GM15510 (cell line): ENCODE data around the gene NACC2.

Source experiments
- POLR2A ChIP-seq: IDR thresholded peaks from 3 replicates; pipeline ENCODE4 v1.6.1; 2011; ENCODE audit warnings: borderline replicate concordance; ENCODE audit not compliant: insufficient read length; ENCODE audit errors: extremely low read depth

NACC2 gene

DNA sequence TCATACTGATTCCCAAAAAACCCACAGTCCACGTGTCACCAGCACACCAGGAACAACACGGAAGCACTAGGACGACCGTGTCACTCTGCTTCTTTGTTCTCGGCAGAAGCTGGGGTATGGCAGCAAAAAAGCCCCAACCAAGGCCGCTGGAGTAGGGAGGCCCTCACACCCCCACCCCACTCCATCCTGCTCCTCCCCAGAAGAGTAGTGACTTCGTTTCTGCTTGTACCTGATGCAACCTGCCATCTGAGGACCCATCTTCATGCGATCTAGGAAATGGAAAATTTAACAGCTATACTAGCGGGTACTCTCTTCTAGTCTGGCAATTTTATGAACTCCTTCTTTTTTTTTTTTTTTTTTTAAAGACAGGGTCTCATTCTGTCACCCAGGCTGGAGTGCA lies 137.7 kb downstream of the NACC2 start:
- no peak for TF ChIP-seq POLR2A

DNA sequence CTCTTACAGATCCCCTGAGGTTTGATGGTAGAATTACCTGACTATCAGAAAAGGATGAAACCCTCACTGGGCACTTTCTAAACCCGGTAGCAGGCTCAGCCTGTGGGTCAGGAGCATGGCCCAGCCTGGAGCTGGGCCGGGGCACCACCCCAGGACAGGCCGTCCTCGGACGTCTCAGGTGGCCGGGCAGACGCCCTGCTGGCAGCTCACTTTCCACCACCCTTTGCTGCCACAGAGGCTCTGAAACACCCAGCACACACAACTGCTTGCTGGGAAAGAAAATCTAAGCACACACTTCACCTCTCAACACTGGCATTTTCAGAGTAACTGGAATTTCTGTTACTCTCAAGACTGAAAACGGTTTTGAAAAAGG lies 138.3 kb downstream of the NACC2 start:
- TF ChIP-seq POLR2A = no peak
